Endodermal cell (in vitro differentiated cells): ENCODE results near the gene TIMM44. TPM values are rescaled to one million over a fixed set of nuclear protein-coding genes. Genes with fewer than 3 reads are reported as not detected.
A peak's percentile ranks its signal among the peaks of the same experiment; 100 is the strongest.

Experiments used
- DNase-seq: peaks from one replicate; pipeline ENCODE4 v3.0.0-alpha.2; 2017
- H3K27ac ChIP-seq: 2 replicates; pipeline ENCODE4 v1.5.1; 2013; ENCODE audit warnings: mild to moderate bottlenecking, low read depth, low read length, moderate library complexity
- H3K27me3 ChIP-seq: 2 replicates; pipeline ENCODE4 v1.6.1; 2013; ENCODE audit warnings: mild to moderate bottlenecking, low read length, moderate library complexity; ENCODE audit not compliant: insufficient read depth, control insufficient read depth, poor library complexity, severe bottlenecking
- H3K36me3 ChIP-seq: 2 replicates; pipeline ENCODE4 v1.7.0; 2013; ENCODE audit warnings: mild to moderate bottlenecking, low read length, moderate library complexity; ENCODE audit not compliant: control insufficient read depth, insufficient read depth
- H3K4me1 ChIP-seq: one replicate; pipeline ENCODE4 v1.7.0; 2013; ENCODE audit warnings: low read length; ENCODE audit not compliant: control insufficient read depth, insufficient read depth
- H3K4me3 ChIP-seq: 2 replicates; pipeline ENCODE4 v1.5.1; 2013; ENCODE audit warnings: mild to moderate bottlenecking, low read length, moderate library complexity
- H3K9ac ChIP-seq: 2 replicates; pipeline ENCODE4 v1.6.1; 2013; ENCODE audit warnings: mild to moderate bottlenecking, low read length, moderate library complexity; ENCODE audit not compliant: poor library complexity, severe bottlenecking; ENCODE audit errors: extremely low read depth
- H3K9me3 ChIP-seq: 2 replicates; pipeline ENCODE4 v1.6.1; 2013; ENCODE audit warnings: mild to moderate bottlenecking, low read length, moderate library complexity; ENCODE audit not compliant: control insufficient read depth
- H3K27ac Mint-ChIP-seq: 2 replicates; pipeline ENCODE4 v1.8.0; 2020; ENCODE audit warnings: mixed read lengths
- H3K27me3 Mint-ChIP-seq: 2 replicates; pipeline ENCODE4 v1.8.0; 2021; ENCODE audit warnings: mild to moderate bottlenecking, mixed read lengths; ENCODE audit not compliant: insufficient read depth
- H3K36me3 Mint-ChIP-seq: 2 replicates; pipeline ENCODE4 v1.8.0; 2020; ENCODE audit warnings: low read depth, mixed read lengths
- H3K4me1 Mint-ChIP-seq: 2 replicates; pipeline ENCODE4 v1.8.0; 2020; ENCODE audit warnings: mixed read lengths
- H3K4me3 Mint-ChIP-seq: 2 replicates; pipeline ENCODE4 v1.8.0; 2020; ENCODE audit warnings: mild to moderate bottlenecking, moderate library complexity, mixed read lengths
- H3K9me3 Mint-ChIP-seq: 2 replicates; pipeline ENCODE4 v1.8.0; 2020; ENCODE audit warnings: mild to moderate bottlenecking, mixed read lengths
- CTCF ChIP-seq: fragments of 200-600 bp; sonication (generic); conservative IDR thresholded peaks from 2 replicates; pipeline ENCODE4 v1.5.0; 2021; ENCODE audit warnings: antibody characterized with exemption, mild to moderate bottlenecking
- WGBS, 2 experiments: methylation state at CpG; one replicate each; pipeline versions ENCODE4 v1.1.5 to v1.1.7; 2013; ENCODE audit warnings: missing lambda C conversion rate in 2 of 2, mixed read lengths in 1 of 2; ENCODE audit not compliant: insufficient coverage in 1 of 2, insufficient read length in 1 of 2; 5-methylcytosine and 5-hydroxymethylcytosine counted together
- total RNA-seq, 2 donors: library from RNA; stranded (reverse); fragmentation: NEBNext Ultra II Directional in 1 of 2; extraction: Animal tissue kit (Norgen Biotek cat#: 25700) in 1 of 2; gene quantifications; 2 replicates in 1 of 2; 3 replicates in 1 of 2; pipeline ENCODE4 v1.2.1, GENCODE V29; 2021

TIMM44 gene
- total RNA-seq, 2 donors from 2014 or later, result 78.1 to 80.0 TPM

- H3K9ac ChIP-seq, result peak overlapping the region; percentile 98
- peak overlapping the region; percentile 91 for H3K4me3 Mint-ChIP-seq
- H3K9me3 ChIP-seq, result no peaks in the 10 kb centered on the region
- no peak overlapping the region for H3K27ac ChIP-seq
- H3K36me3 ChIP-seq, result peaks cover 24% of the 10 kb centered on the region
- H3K4me3 ChIP-seq, result peak overlapping the region; percentile 86
- H3K27me3 Mint-ChIP-seq, result no peaks in the 10 kb centered on the region
- peaks cover 3% of the 10 kb centered on the region for H3K4me1 Mint-ChIP-seq
- WGBS, 2 experiments, result 96% methylated on average over 17 to 19 of the region's 19 CpGs
- no peak for DNase-seq
- no peak for TF ChIP-seq CTCF
- no peaks in the 10 kb centered on the region for H3K27me3 ChIP-seq
- H3K9me3 Mint-ChIP-seq, result no peaks in the 10 kb centered on the region
- no peaks in the 10 kb centered on the region for H3K4me1 ChIP-seq
- H3K27ac Mint-ChIP-seq, result peak overlapping the region; percentile 99
- peaks cover 20% of the 10 kb centered on the region for H3K36me3 Mint-ChIP-seq
Observed at GRCh38 chr19:7941895-7942596, 1.4 kb downstream of the TIMM44 start.

- Mint-ChIP-seq H3K36me3 (peaks cover 20% of the 10 kb centered on the region), H3K4me1 (peaks cover 3% of the 10 kb centered on the region), H3K27me3 (no peaks in the 10 kb centered on the region), H3K27ac (no peak overlapping the region), H3K9me3 (no peaks in the 10 kb centered on the region), H3K4me3 (no peak overlapping the region)
- H3K36me3 ChIP-seq, result peaks cover 32% of the 10 kb centered on the region
- H3K4me1 ChIP-seq, result no peaks in the 10 kb centered on the region
- no peak for DNase-seq
- TF ChIP-seq CTCF, result no peak
- no peak overlapping the region for H3K9ac ChIP-seq
- no peaks in the 10 kb centered on the region for H3K27me3 ChIP-seq
- H3K27ac ChIP-seq, result no peak overlapping the region
- 91 to 96% methylated on average over 3 to 13 of the region's 13 CpGs for WGBS, 2 experiments
- no peaks in the 10 kb centered on the region for H3K9me3 ChIP-seq
- H3K4me3 ChIP-seq, result no peak overlapping the region
Observed at GRCh38 chr19:7940841-7941240, 2.6 kb downstream of the TIMM44 start.

DNA sequence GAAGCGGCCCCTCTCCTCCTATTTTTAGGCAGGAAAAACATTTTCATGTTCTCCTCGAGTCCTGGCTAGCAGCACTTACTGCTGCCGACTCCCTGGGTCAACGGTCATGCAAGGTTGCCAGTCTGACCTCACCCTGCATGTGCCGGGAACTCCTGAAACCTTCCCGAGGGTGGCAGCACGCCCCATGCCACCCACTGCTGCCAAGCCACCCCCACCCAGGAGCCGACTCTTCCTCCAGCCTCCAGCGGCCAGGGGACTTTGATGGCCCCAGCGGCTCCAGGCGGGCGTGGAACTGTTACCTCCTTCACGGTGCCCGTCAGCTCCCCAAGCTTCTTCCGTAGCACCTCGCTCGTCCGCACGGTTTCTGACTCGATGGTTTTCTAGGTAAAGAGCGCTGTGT, 8.7 kb downstream of the TIMM44 start:
- no peak overlapping the region for H3K4me3 ChIP-seq
- no peaks in the 10 kb centered on the region for H3K9me3 Mint-ChIP-seq
- peaks cover 70% of the 10 kb centered on the region for H3K36me3 ChIP-seq
- no peak overlapping the region for H3K9ac ChIP-seq
- H3K4me1 Mint-ChIP-seq, result no peaks in the 10 kb centered on the region
- peaks cover 35% of the 10 kb centered on the region for H3K36me3 Mint-ChIP-seq
- no peaks in the 10 kb centered on the region for H3K4me1 ChIP-seq
- no peak overlapping the region for H3K27ac ChIP-seq
- H3K27me3 ChIP-seq, result no peaks in the 10 kb centered on the region
- TF ChIP-seq CTCF, result no peak
- H3K27me3 Mint-ChIP-seq, result no peaks in the 10 kb centered on the region
- DNase-seq, result no peak
- WGBS, 2 experiments, result 94 to 96% methylated on average over 15 to 21 of the region's 21 CpGs
- H3K27ac Mint-ChIP-seq, result peak overlapping the region; percentile 48
- no peaks in the 10 kb centered on the region for H3K9me3 ChIP-seq
- H3K4me3 Mint-ChIP-seq, result no peak overlapping the region
